HK-2 (cell line): ENCODE data around the gene SLC22A16.

ENCODE experiments used
- DNase-seq: peaks from one replicate; pipeline ENCODE4 v3.0.0-alpha.2; 2018; ENCODE audit not compliant: unreplicated experiment

SLC22A16 gene

DNA sequence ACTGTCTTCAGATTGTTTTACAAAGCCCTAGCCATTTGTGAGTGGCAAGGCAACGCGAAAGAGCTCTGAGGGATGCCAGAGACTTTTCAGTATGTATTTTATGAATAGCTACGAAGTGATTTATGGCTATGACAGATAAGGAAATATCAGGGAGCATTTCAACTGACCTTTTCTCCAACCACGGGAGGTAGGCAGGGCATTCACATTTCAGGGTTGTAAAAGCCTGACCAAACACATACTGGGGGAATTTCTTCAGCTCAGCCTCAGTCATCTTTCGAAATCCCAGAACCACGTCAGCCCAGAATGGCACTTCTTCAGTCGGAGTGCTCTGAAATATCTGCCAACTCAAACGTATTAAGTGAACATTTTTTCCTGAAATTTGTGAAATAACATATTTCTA is 71.8 kb downstream of the SLC22A16 start:
- DNase-seq: no peak

DNA sequence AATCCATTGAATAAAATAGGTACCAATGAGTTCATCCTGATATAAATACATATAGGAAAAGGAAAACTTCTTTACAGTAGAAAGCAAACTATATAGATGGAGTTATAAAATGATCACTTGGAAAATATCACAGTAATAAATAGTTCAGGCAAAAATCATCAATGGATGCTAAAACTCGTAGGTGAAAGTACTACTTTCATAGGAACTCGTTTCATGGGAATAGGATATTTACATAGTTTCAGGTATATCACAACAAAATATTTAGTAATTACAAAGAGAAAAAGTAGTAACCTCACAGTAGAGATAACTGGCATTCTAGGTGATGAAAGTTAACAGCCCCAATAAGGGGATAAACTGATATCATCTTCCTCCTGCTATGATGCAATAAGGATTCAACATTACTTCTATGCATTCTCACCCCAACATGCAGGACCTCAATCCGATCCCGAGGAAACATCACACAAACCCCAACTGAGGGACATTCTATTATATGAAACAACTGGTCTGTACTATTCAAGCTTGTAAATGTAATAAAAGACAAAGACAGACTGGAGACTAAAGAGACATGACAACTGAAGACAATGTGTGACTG is 74.7 kb downstream of the SLC22A16 start:
- no peak for DNase-seq

DNA sequence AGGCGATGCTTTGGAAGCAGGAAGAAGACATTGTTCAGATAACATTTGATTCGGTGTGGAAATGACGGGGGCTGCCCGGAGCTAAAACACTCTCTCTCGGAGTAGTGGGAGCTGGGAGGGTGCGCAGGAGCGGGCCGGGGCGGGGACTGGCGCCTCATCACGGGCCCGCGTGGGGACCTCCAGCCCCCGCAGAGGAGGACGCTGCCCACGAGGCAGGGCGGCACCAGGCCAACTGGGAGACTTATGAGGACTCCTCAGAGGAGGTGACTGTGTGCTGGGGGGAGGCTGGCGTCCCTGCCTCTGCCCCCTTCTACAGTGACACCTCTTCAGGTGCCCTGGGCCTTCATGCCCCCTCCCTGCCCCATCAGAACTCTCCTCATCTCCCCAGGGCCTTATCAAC is 76.2 kb downstream of the SLC22A16 start:
- DNase-seq: no peak

DNA sequence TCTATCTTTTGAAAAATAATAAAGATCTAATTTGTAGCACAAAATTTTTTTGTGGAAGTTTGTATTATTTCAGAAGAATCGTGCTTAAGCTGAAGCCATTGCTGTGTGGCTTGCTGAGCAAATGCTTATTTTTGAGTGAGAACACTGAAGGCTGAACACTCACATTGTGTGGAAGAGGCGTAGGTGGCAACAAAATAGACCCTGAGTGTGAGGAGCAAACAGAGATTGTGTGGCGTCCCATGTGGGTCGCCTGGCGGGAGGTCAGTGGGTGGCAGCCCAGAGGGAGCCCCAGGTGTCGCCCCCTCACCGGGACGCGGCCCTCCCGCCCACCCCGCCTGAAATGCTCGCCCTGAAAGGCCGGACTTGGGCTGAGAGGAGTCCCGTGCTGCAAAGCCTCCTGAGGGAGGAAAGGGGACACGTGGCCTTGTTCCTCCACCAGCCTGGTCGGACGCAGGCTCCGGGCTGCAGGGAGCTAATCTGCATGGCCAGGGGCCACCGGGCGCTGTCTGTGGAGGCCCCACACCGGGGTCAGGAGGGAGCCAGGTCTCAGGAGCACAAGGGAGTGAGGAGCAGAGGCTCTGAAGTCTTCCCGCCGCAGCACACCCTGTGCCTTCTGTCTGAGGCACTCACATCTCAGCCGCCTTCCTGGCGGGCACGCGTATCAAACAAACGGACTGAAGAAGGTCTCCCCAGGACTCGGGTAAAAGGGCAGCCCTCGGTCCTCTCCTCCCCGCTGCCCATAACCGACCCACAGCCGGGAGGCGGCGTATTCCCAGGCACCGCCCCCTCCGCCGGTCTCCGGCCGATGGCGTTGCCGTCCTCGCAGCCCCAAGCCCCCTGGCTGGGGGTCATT is 77.0 kb downstream of the SLC22A16 start:
- no peak for DNase-seq

DNA sequence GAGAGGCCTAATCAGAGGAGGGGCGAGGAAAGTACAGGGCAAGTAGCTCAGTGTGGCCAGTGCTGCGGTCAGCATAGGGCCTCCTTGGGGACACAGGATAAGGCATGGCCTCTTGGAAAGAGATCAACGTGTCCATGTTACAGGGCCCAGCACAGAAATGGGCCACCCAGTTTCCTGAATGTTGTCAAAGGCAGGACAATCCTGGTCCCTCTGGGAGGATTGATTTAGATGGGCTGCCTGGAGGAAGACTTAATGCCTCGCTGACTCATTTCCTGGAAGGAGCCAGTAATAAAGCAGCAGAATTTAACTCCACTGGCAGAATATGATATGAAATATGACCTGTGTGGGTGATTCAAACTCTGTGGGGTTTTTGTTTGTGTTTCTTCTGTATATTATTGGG is 77.6 kb downstream of the SLC22A16 start:
- no peak for DNase-seq

DNA sequence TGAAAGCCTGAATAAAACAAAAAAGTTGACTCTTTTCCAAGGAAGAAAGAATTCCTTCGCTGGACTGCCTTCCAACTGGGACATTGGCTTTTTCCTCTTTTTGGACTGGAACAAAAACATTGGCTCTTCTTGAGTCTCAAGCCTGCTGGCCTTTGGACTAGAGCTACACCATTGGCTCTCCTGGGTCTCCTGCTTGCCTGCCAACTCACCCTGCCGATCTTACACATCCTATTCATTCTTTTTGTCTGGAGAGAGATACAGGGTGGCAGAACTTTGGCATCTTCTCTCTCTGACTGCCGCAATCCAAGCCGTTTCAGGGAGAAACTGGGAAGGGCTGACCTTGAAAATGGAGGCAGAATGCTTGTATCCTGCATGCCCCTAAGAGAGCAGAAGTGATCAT is 81.2 kb downstream of the SLC22A16 start:
- no peak for DNase-seq

DNA sequence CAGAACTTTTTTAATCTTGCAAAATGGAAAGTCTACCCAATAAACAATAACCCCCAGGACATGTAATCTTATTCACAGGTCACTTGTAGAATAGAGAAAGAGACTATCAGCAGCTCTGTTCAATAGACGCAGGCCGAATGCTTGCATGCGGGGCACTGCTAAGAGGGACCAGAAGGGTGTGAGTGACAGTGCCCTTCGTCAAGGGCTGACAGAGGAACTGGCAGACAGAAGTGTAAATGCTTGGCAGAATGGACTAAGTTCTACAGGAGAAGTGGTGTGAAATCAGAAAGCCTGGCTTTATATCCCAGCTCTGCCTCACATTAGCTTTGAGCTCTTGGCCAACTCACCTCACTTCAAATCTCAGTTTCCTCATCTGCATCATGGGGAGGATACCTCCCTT is 82.0 kb downstream of the SLC22A16 start:
- DNase-seq: no peak

DNA sequence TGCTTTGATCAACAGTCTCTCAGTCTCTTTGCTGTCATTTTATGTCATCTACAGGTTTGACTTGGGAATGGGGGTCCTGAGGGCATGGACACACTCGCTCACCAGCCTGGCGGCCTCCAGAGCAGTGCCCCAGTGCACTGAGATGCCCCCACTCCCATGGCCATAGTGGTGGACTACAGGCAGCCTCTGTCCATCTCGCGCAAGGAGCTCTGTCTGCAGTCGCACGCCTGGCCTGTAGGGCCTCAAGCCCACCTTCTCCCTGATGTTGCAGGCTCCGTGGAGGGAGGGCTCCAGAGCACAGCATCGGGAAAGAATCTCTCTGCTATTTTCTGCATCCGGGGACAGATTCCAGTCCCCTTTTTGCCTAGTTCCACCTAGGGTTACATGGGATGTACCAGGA is 83.7 kb downstream of the SLC22A16 start:
- no peak for DNase-seq

DNA sequence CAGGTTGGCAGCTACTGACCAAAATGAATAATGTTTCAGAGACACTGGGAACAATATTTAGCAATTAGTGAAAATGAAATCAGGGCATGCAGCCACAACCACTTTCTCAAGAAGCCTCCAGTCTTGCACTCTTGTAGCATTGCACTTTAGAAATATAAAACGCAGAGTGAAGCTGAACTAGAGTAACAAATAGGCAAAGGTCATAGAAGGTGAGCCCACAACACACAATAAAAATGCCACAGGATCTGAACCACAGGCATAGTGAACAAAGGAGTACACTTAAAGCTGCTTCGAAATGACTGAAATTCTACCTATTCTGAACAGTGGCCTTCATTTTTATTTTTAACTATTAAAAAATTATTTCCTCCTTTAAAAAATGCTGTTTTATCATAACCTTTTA is 86.0 kb downstream of the SLC22A16 start:
- DNase-seq: no peak

DNA sequence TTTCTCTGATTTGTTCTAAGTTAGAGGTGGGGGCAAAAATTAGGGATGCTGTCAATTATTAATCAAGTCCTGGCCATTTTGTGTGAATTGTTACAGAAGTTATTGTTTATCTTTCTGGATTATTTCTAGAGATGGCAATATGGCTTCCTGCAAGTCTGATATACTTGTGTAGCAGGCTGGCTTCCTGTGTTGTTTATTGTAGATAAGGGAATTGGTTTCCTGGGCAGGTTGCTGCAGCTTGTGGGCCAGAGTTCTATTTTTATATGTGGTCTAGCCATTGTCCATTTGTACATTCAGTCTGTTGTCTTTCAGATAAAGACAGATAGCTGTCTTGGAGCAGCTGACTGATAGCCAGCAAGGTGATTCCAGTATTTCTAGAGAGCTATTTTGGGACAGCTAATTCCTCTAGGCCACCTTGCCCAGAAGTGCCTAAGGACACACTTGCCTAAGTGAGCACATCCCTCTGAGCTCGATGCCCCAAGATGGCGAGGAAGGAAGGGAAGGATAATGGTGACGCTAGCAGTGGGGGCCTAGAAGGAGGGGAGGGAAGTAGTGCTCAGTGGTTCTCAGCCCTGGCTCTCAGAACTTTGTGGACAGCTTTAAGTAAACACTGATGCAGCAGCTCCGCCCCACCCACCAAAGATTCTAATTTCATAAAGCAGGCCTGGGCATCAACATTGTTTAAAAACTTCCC is 86.6 kb downstream of the SLC22A16 start:
- no peak for DNase-seq

DNA sequence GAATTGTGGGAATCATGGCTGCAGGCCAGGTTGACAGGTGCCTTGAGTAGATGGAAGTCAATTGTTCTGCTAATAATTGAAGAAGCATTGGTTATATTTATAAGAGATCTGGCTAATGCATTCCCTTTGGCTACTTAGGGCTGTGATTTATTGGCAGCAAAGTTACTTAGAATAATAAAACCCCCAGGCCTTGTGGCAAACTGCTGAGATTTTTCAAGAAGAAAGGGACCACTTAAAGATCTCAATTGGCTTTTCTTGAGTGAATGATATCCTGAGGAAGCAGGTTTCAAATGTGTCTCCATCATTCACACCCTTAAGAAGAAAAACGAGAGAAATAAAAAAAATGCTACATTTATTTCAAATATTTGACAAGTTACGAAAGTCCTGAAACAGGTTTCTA is 88.4 kb downstream of the SLC22A16 start:
- no peak for DNase-seq

DNA sequence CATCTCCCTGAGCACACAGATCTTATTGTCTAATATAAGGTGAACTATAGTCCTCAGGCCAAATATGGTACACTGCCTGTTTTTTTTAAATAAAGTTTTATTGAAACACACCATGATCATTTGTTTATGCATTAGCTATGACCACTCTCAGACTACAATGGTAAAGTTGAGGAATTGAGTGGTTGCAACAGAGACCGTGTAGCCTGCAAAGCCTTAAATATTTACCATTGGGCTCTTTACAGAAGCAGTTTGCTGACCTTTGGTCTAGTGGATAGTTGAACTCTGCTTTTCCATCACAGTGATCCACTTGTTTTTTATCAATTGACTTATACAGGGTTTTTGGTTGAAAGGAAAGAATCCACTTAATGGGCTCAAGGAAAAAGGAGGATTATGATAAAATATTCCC is 91.0 kb downstream of the SLC22A16 start:
- DNase-seq: no peak

DNA sequence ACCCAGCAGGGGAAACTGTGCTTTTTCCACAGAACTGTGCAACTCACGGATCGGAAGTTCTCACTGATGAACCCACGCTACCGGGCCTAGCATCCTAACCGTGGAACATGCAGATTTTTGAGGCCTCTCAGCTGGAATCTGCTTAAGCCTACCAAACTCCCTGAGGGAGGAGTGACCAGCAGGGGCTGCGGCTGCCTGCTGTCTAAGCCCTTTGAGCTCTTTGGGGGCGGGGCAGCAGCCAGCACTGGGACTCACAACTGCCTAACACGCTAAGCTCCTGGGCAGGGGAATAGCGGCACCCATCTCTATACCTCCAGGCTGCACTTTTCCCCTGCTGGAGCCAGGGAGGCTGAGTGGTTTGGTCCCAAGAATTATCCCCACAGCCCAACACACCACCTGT is 97.9 kb downstream of the SLC22A16 start:
- no peak for DNase-seq
